HepG2 (cell line): ENCODE results near the gene ZBTB7A. TPM values are rescaled to one million over a fixed set of nuclear protein-coding genes. Genes with fewer than 3 reads are reported as not detected.
A peak's percentile ranks its signal among the peaks of the same experiment; 100 is the strongest.

ENCODE experiments used
- CERS6 ChIP-seq: sonication (generic); formaldehyde crosslinking; IDR thresholded peaks from 2 replicates; pipeline ENCODE4 v1.5.0; 2020; ENCODE audit warnings: missing genetic modification reagents
- EHMT2 ChIP-seq: fragments of 200-600 bp; sonication (generic); IDR thresholded peaks from 2 replicates; pipeline ENCODE4 v1.7.0; 2017; ENCODE audit warnings: antibody characterized with exemption, low read depth, low read length, borderline replicate concordance
- HDAC6 ChIP-seq: fragments of 200-600 bp; sonication (generic); IDR thresholded peaks from 2 replicates; pipeline ENCODE4 v1.7.0; 2017; ENCODE audit warnings: mild to moderate bottlenecking, antibody characterized with exemption, low read length, low read depth
- HOXA9 ChIP-seq: sonication (generic); formaldehyde crosslinking; IDR thresholded peaks from 2 replicates; pipeline ENCODE4 v1.8.1; 2022; ENCODE audit warnings: missing genetic modification reagents, mild to moderate bottlenecking, moderate library complexity, borderline replicate concordance
- KDM1A ChIP-seq: IDR thresholded peaks from 2 replicates; pipeline ENCODE4 v1.6.1; 2016; ENCODE audit warnings: missing compliant biosample characterization
- KDM3A ChIP-seq: IDR thresholded peaks from 2 replicates; pipeline ENCODE4 v1.6.1; 2018; ENCODE audit warnings: low read depth, missing compliant biosample characterization
- KLF15 ChIP-seq: sonication (generic); formaldehyde crosslinking; IDR thresholded peaks from 2 replicates; pipeline ENCODE4 v1.8.1; 2023; ENCODE audit warnings: borderline replicate concordance, mild to moderate bottlenecking, inconsistent platforms, missing genetic modification reagents, mixed read lengths
- MIER2 ChIP-seq: IDR thresholded peaks from 2 replicates; pipeline ENCODE4 v1.6.1; 2016; ENCODE audit warnings: missing biosample characterization, missing genetic modification reagents
- NKX3-1 ChIP-seq: sonication (generic); formaldehyde crosslinking; IDR thresholded peaks from 2 replicates; pipeline ENCODE4 v1.5.0; 2020; ENCODE audit warnings: missing genetic modification reagents
- PRPF4 ChIP-seq: fragments of 200-400 bp; formaldehyde crosslinking; IDR thresholded peaks from 2 replicates; pipeline ENCODE4 v1.6.1; 2016; ENCODE audit warnings: low read length, low read depth; ENCODE audit not compliant: poor library complexity, severe bottlenecking
- ZFP82 ChIP-seq: sonication (generic); formaldehyde crosslinking; IDR thresholded peaks from 2 replicates; pipeline ENCODE4 v1.5.1; 2020; ENCODE audit warnings: mild to moderate bottlenecking, missing genetic modification reagents, borderline replicate concordance
- ZNF281 ChIP-seq: sonication (generic); formaldehyde crosslinking; IDR thresholded peaks from 2 replicates; pipeline ENCODE4 v1.4.0; 2020; ENCODE audit warnings: missing genetic modification reagents, borderline replicate concordance
- ZNF343 ChIP-seq: sonication (generic); formaldehyde crosslinking; IDR thresholded peaks from 2 replicates; pipeline ENCODE4 v1.4.0; 2020; ENCODE audit warnings: mild to moderate bottlenecking, missing genetic modification reagents
- ZNF503 ChIP-seq: sonication (generic); formaldehyde crosslinking; IDR thresholded peaks from 2 replicates; pipeline ENCODE4 v1.4.0; 2020; ENCODE audit warnings: missing genetic modification reagents
- ZNF644 ChIP-seq: IDR thresholded peaks from 2 replicates; pipeline ENCODE4 v1.6.1; 2016; ENCODE audit warnings: low read depth
- ZNF652 ChIP-seq: IDR thresholded peaks from 2 replicates; pipeline ENCODE4 v1.6.1; 2016; ENCODE audit warnings: low read depth, borderline replicate concordance
- polyA plus RNA-seq, 8 experiments: library from polyadenylated mRNA; depleted of rRNA in 3 of 8; stranded (reverse) in 7 of 8; unstranded in 1 of 8; fragments of >200 nt; fragmentation: Illumina TruSeq in 4 of 8; extraction: Trizol in 4 of 8; gene quantifications; 2 replicates each; pipeline versions ENCODE4 v1.2.1 to v1.2.3, GENCODE V29; 2011 to 2016; ENCODE audit warnings: low read depth in 4 of 8, missing spikeins in 1 of 8, mixed read lengths in 1 of 8; ENCODE audit not compliant: insufficient read depth in 1 of 8
- total RNA-seq, 5 experiments: library from RNA; depleted of rRNA; stranded (reverse); fragments of >200 nt; fragmentation: Illumina TruSeq; extraction: Trizol; gene quantifications; 2 replicates each; pipeline ENCODE4 v1.2.3, GENCODE V29; 2016; ENCODE audit warnings: low read depth in 1 of 5
- TF ChIP-seq, protein P1 (sequence below): sonication (generic); formaldehyde crosslinking; IDR thresholded peaks from 2 replicates; pipeline ENCODE4 v1.4.0; 2020; ENCODE audit warnings: missing genetic modification reagents
- TF ChIP-seq, protein P2 (sequence below): sonication (generic); formaldehyde crosslinking; IDR thresholded peaks from 2 replicates; pipeline ENCODE4 v1.4.0; 2020; ENCODE audit warnings: low read depth, mild to moderate bottlenecking, missing genetic modification reagents
- TF ChIP-seq, protein P3 (sequence below): sonication (generic); formaldehyde crosslinking; IDR thresholded peaks from 2 replicates; pipeline ENCODE4 v1.8.0; 2022; ENCODE audit warnings: missing genetic modification reagents, mild to moderate bottlenecking, borderline replicate concordance

The ZBTB7A gene
- total and polyA plus RNA-seq, 2 of the 13 experiments (the other 11 are each of a cell fraction or from before 2014, with no cell fraction given): 3.6 to 4.0 TPM

DNA sequence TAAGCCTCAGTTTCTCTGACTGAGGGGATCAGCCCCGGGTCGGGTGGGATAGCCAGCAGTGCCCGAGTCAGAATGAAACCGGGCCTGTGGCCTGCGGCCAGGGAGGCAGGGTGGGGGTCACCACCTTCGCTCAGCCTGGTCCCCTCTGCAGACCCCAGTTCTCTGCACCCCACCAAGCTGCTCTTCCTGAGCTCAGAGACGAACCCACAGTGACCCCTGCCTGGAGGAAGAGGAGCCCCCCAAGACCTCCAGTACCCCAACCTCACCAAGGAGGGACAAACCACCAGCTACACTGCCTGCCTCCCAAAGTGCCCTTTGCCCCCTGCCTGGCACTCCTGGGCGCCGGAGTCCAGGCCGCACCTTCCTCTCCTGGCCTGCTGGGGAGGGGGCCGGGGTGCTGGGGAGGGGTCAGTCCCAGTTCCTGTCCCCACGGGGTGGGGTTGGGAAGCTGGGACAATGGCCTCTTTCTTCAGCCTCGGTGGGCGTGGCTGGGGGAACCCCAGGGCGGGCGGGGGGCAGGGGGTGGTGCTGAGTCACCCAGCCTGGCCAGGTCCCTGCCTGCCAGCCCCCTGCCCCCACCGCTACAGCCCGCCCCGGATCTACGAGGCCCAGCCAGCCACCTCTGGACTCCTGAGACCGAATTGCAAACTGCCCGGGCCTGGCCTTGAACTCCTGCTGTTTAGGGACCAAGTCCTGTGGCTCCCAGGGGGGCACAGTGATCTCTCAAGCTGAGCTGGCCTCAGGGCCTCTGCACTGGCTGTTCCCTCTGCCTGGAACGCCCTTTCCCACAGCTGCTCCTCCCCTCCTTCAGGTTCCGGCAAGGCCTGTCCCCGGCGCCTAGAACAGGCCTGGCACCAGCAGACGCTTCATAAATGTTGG is 14.3 kb downstream of the ZBTB7A start (continued):
- TF ChIP-seq HOXA9 (CRISPR knock-in tag) (no peak), ZNF644 (CRISPR knock-in tag) (no peak), EHMT2 (no peak), ZNF503 (CRISPR knock-in tag) (peak; percentile 91), NKX3-1 (no peak), ZNF343 (peak; percentile 81; the same call in 1 of the 2 replicates), ZFP82 (no peak), CERS6 (CRISPR knock-in tag) (no peak), MIER2 (CRISPR knock-in tag) (peak; percentile 77), KLF15 (CRISPR knock-in tag) (peak; percentile 75; the same call in 1 of the 2 replicates), HDAC6 (no peak), PRPF4 (peak; percentile 83), ZNF281 (CRISPR knock-in tag) (peak; percentile 91), KDM3A (CRISPR knock-in tag) (peak; percentile 90; the same call in 1 of the 2 replicates), KDM1A (CRISPR knock-in tag) (peak; percentile 100), ZNF652 (CRISPR knock-in tag) (no peak; the same call in 1 of the 2 replicates)
- TF ChIP-seq, protein P1, sequence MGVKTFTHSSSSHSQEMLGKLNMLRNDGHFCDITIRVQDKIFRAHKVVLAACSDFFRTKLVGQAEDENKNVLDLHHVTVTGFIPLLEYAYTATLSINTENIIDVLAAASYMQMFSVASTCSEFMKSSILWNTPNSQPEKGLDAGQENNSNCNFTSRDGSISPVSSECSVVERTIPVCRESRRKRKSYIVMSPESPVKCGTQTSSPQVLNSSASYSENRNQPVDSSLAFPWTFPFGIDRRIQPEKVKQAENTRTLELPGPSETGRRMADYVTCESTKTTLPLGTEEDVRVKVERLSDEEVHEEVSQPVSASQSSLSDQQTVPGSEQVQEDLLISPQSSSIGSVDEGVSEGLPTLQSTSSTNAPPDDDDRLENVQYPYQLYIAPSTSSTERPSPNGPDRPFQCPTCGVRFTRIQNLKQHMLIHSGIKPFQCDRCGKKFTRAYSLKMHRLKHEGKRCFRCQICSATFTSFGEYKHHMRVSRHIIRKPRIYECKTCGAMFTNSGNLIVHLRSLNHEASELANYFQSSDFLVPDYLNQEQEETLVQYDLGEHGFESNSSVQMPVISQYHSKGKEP (CRISPR knock-in tag): no peak
- TF ChIP-seq, protein P2, sequence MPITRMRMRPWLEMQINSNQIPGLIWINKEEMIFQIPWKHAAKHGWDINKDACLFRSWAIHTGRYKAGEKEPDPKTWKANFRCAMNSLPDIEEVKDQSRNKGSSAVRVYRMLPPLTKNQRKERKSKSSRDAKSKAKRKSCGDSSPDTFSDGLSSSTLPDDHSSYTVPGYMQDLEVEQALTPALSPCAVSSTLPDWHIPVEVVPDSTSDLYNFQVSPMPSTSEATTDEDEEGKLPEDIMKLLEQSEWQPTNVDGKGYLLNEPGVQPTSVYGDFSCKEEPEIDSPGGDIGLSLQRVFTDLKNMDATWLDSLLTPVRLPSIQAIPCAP (CRISPR knock-in tag): no peak
- TF ChIP-seq, protein P3, sequence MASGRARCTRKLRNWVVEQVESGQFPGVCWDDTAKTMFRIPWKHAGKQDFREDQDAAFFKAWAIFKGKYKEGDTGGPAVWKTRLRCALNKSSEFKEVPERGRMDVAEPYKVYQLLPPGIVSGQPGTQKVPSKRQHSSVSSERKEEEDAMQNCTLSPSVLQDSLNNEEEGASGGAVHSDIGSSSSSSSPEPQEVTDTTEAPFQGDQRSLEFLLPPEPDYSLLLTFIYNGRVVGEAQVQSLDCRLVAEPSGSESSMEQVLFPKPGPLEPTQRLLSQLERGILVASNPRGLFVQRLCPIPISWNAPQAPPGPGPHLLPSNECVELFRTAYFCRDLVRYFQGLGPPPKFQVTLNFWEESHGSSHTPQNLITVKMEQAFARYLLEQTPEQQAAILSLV (CRISPR knock-in tag): 0 out of 2 replicates have a peak, but pooled peaks have one; percentile 24
